Keratinocyte (primary cell): ENCODE results near the gene TTC21B. TPM values are rescaled to one million over a fixed set of nuclear protein-coding genes. Genes with fewer than 3 reads are reported as not detected.

ENCODE experiments used
- DNase-seq: peaks from one replicate; pipeline ENCODE4 v3.0.0-alpha.2; 2011; ENCODE audit warnings: low read depth, missing footprints, low spot score
- FAIRE-seq: peaks from 2 replicates; lab custom pipeline; 2011; peaks lifted over from hg19 to GRCh38; lab: Jason Lieb, UNC
- H2AFZ ChIP-seq: 2 replicates; pipeline ENCODE4 v1.6.0; 2012; ENCODE audit warnings: low read length, control low read depth, inconsistent platforms; ENCODE audit not compliant: control insufficient read depth
- H3K27ac ChIP-seq: 2 replicates; pipeline ENCODE4 v1.5.1; 2011; ENCODE audit warnings: low read length; ENCODE audit not compliant: control insufficient read depth, insufficient read depth
- H3K27me3 ChIP-seq: 3 replicates; pipeline ENCODE4 v1.6.0; 2011; ENCODE audit warnings: low read length; ENCODE audit not compliant: control insufficient read depth, insufficient read depth; ENCODE audit errors: extremely low read depth
- H3K36me3 ChIP-seq, 2 experiments: 2 replicates in 1 of 2; 3 replicates in 1 of 2; pipeline ENCODE4 v1.5.1; 2011; ENCODE audit warnings: low read length in 2 of 2, mild to moderate bottlenecking in 1 of 2; ENCODE audit not compliant: control insufficient read depth in 2 of 2, insufficient read depth in 2 of 2; ENCODE audit errors: extremely low read depth in 1 of 2
- H3K4me1 ChIP-seq: 3 replicates; pipeline ENCODE4 v1.5.1; 2011; ENCODE audit warnings: low read length; ENCODE audit not compliant: control insufficient read depth, insufficient read depth; ENCODE audit errors: extremely low read depth
- H3K4me2 ChIP-seq: 3 replicates; pipeline ENCODE4 v1.6.0; 2011; ENCODE audit warnings: low read depth, low read length; ENCODE audit not compliant: control insufficient read depth, insufficient read depth; ENCODE audit errors: extremely low read depth
- H3K4me3 ChIP-seq, 3 experiments: fragments of 200-600 bp in 1 of 3; sonication (generic) in 1 of 3; 2 replicates in 2 of 3; 3 replicates in 1 of 3; pipeline ENCODE4 v1.5.1; 2011 to 2016; ENCODE audit warnings: low read length in 3 of 3, mild to moderate bottlenecking in 3 of 3, control low read depth in 2 of 3, inconsistent platforms in 1 of 3, low read depth in 1 of 3, mixed read lengths in 1 of 3, mixed run types in 1 of 3, moderate library complexity in 1 of 3; ENCODE audit not compliant: control insufficient read depth in 2 of 3, insufficient read depth in 2 of 3; ENCODE audit errors: extremely low read depth in 1 of 3
- H3K79me2 ChIP-seq: 2 replicates; pipeline ENCODE4 v1.6.0; 2012; ENCODE audit warnings: low read length; ENCODE audit not compliant: control insufficient read depth, insufficient read depth
- H3K9ac ChIP-seq: 3 replicates; pipeline ENCODE4 v1.6.0; 2011; ENCODE audit warnings: low read length; ENCODE audit not compliant: control insufficient read depth, insufficient read depth; ENCODE audit errors: extremely low read depth
- H3K9me1 ChIP-seq: 3 replicates; pipeline ENCODE4 v1.6.0; 2011; ENCODE audit warnings: low read length; ENCODE audit not compliant: control insufficient read depth, insufficient read depth; ENCODE audit errors: extremely low read depth
- H3K9me3 ChIP-seq: 2 replicates; pipeline ENCODE4 v1.5.1; 2012; ENCODE audit warnings: low read depth, low read length; ENCODE audit not compliant: control insufficient read depth
- H4K20me1 ChIP-seq: 3 replicates; pipeline ENCODE4 v1.6.0; 2011; ENCODE audit warnings: low read length; ENCODE audit not compliant: control insufficient read depth, insufficient read depth; ENCODE audit errors: extremely low read depth
- CTCF ChIP-seq, 3 experiments: IDR thresholded peaks in 1 of 3; conservative IDR thresholded peaks in 1 of 3; optimal IDR thresholded peaks in 1 of 3; 2 replicates in 2 of 3; 3 replicates in 1 of 3; pipeline versions ENCODE3 to v1.5.1; 2011; ENCODE audit warnings: low read length in 3 of 3, mild to moderate bottlenecking in 3 of 3, moderate library complexity in 2 of 3, control low read depth in 1 of 3, inconsistent platforms in 1 of 3; ENCODE audit not compliant: insufficient read depth in 2 of 3; ENCODE audit errors: extremely low read depth in 1 of 3
- EZH2 ChIP-seq: IDR thresholded peaks from one replicate; pipeline ENCODE4 v1.6.1; 2012; ENCODE audit warnings: inconsistent platforms, mild to moderate bottlenecking, low read length, moderate library complexity
- dilution Hi-C: fragments of 300-500 bp; cut with MboI; formaldehyde crosslinking; loops from one replicate; pipeline ENCODE4 v1.7.0; 2020; ENCODE audit warnings: low sequenced_read_pairs; ENCODE audit not compliant: extremely low pct_ligation_motif_present
- polyA plus RNA-seq, 5 experiments: library from polyadenylated mRNA; depleted of rRNA in 3 of 5; stranded (reverse) in 3 of 5; stranded (forward) in 1 of 5; unstranded in 1 of 5; fragments of >200 nt; gene quantifications; 1 replicate in 1 of 5; 2 replicates in 3 of 5; 3 replicates in 1 of 5; pipeline versions ENCODE4 v1.2.1 to v1.2.3, GENCODE V29; 2011 to 2012; ENCODE audit warnings: missing spikeins in 2 of 5, low read depth in 1 of 5, low replicate concordance in 1 of 5

The TTC21B gene
- polyA plus RNA-seq, 1 donor (not counting 4 experiments of a cell fraction or from before 2014, with no cell fraction given), result 8.0 TPM

GRCh38 chr2:165920748-165921147 is 32.8 kb downstream of the TTC21B start:
- Histone ChIP-seq H3K9me3 (no peaks in the 10 kb centered on the region), H3K27me3 (no peaks in the 10 kb centered on the region), H3K9me1 (no peaks in the 10 kb centered on the region), H3K4me2 (no peak overlapping the region), H4K20me1 (no peaks in the 10 kb centered on the region), H3K27ac (no peak overlapping the region), H3K4me1 (no peaks in the 10 kb centered on the region), H2AFZ (no peak overlapping the region), H3K9ac (no peak overlapping the region), H3K36me3 (peaks cover 0 to 1% of the 10 kb centered on the region in 2 experiments), H3K4me3 (no peak overlapping the region), H3K79me2 (no peaks in the 10 kb centered on the region)
- DNase-seq (no peak), FAIRE-seq (no peak)
- dilution Hi-C loops, result no loop called here
- TF ChIP-seq CTCF (optimal IDR thresholded peaks at IDR 0.05 in 1 of 3, IDR thresholded peaks at IDR 0.05 in 1 of 3, conservative IDR thresholded peaks at IDR 0.05 in 1 of 3; ENCODE audit: extremely low read depth in 1 of 3, insufficient read depth in 2 of 3, low read length in 3 of 3) (no peak), EZH2 (no peak)

GRCh38 chr2:165913636-165914035 is 39.9 kb downstream of the TTC21B start:
- Histone ChIP-seq H3K4me3 (no peak overlapping the region), H3K9me3 (no peaks in the 10 kb centered on the region), H3K4me1 (no peaks in the 10 kb centered on the region), H3K79me2 (no peaks in the 10 kb centered on the region), H3K9me1 (no peaks in the 10 kb centered on the region), H3K27me3 (no peaks in the 10 kb centered on the region), H2AFZ (no peak overlapping the region), H3K9ac (no peak overlapping the region), H3K4me2 (no peak overlapping the region), H3K27ac (no peak overlapping the region), H3K36me3 (peaks cover 0 to 1% of the 10 kb centered on the region in 2 experiments), H4K20me1 (no peaks in the 10 kb centered on the region)
- FAIRE-seq, result no peak
- TF ChIP-seq CTCF (optimal IDR thresholded peaks at IDR 0.05 in 1 of 3, IDR thresholded peaks at IDR 0.05 in 1 of 3, conservative IDR thresholded peaks at IDR 0.05 in 1 of 3; ENCODE audit: extremely low read depth in 1 of 3, insufficient read depth in 2 of 3, low read length in 3 of 3), result no peak
- no peak for TF ChIP-seq EZH2
- dilution Hi-C loops, result no loop called here
- DNase-seq, result no peak
